Ascending aorta (tissue), 2 donors: ENCODE data around the gene SLC2A4RG. TPM values are rescaled to one million over a fixed set of nuclear protein-coding genes. Genes with fewer than 3 reads are reported as not detected.

ENCODE experiments used
- DNase-seq, 2 donors: peaks; one replicate each; pipeline ENCODE4 v3.0.0-alpha.2; 2019; ENCODE audit warnings: low spot score in 2 of 2
- H3K27ac ChIP-seq, 2 donors: fragments of 200-600 bp; sonication (generic); one replicate each; pipeline ENCODE4 v1.5.1; 2016 to 2017; ENCODE audit warnings: mild to moderate bottlenecking in 1 of 2
- H3K27me3 ChIP-seq: fragments of 200-600 bp; sonication (generic); one replicate; pipeline ENCODE4 v1.5.1; 2017
- H3K36me3 ChIP-seq, 2 donors: fragments of 200-600 bp; sonication (generic); one replicate each; pipeline ENCODE4 v1.5.1; 2016
- H3K4me1 ChIP-seq, 2 donors: fragments of 200-600 bp; sonication (generic); one replicate each; pipeline ENCODE4 v1.5.1; 2016 to 2017; ENCODE audit warnings: mild to moderate bottlenecking in 1 of 2
- H3K4me3 ChIP-seq, 2 donors: fragments of 200-600 bp; sonication (generic); one replicate each; pipeline ENCODE4 v1.5.1; 2016 to 2017; ENCODE audit warnings: mild to moderate bottlenecking in 1 of 2
- H3K9me3 ChIP-seq, 2 donors: fragments of 200-600 bp; sonication (generic); one replicate each; pipeline ENCODE4 v1.5.1; 2016
- CTCF ChIP-seq, 3 experiments: fragments of 200-600 bp in 2 of 3; fragments of 450-650 bp in 1 of 3; sonication (generic) in 2 of 3; IDR thresholded peaks; one replicate each; pipeline ENCODE4 v1.5.1; 2016 to 2019; ENCODE audit warnings: antibody characterized with exemption in 3 of 3, mild to moderate bottlenecking in 1 of 3, moderate library complexity in 1 of 3
- intact Hi-C: fragments of 100-400 bp; cut with DNase I; formaldehyde crosslinking; loops from one replicate; pipeline ENCODE4 v1.15.1; 2023
- total RNA-seq: library from RNA; depleted of rRNA; stranded (reverse); fragments of >200 nt; gene quantifications from one replicate; pipeline ENCODE4 v1.1.0, GENCODE V29; 2016

Gene SLC2A4RG
- total RNA-seq, 1 donor from 2014 or later = 114 TPM

GRCh38 chr20:63733579-63734081 is 5.9 kb upstream of the SLC2A4RG start:
- Histone ChIP-seq H3K27me3 (no peaks in the 10 kb centered on the region), H3K9me3 (no peaks in the 10 kb centered on the region), H3K27ac (no peak overlapping the region), H3K4me1 (peaks cover 4 to 5% of the 10 kb centered on the region in 2 donors), H3K4me3 (no peak overlapping the region), H3K36me3 (peaks cover 32% of the 10 kb centered on the region in 2 donors)
- intact Hi-C loops = no loop called here
- no peak for DNase-seq
- TF ChIP-seq CTCF (IDR thresholded peaks at IDR 0.05) = no peak

GRCh38 chr20:63734111-63734945 is 5.2 kb upstream of the SLC2A4RG start:
- Histone ChIP-seq H3K4me1 (peaks cover 9 to 10% of the 10 kb centered on the region in 2 donors), H3K27ac (no peak overlapping the region), H3K9me3 (no peaks in the 10 kb centered on the region), H3K27me3 (no peaks in the 10 kb centered on the region), H3K36me3 (peaks cover 32% of the 10 kb centered on the region in 2 donors), H3K4me3 (no peak overlapping the region)
- no peak for DNase-seq
- intact Hi-C loops = no loop called here
- TF ChIP-seq CTCF (IDR thresholded peaks at IDR 0.05) = no peak

GRCh38 chr20:63734946-63735858 is 4.4 kb upstream of the SLC2A4RG start:
- no peak for TF ChIP-seq CTCF (IDR thresholded peaks at IDR 0.05)
- Histone ChIP-seq H3K27ac (no peak overlapping the region), H3K4me1 (peaks cover 9 to 10% of the 10 kb centered on the region in 2 donors), H3K9me3 (no peaks in the 10 kb centered on the region), H3K27me3 (no peaks in the 10 kb centered on the region), H3K36me3 (peaks cover 30 to 32% of the 10 kb centered on the region in 2 donors), H3K4me3 (no peak overlapping the region)
- intact Hi-C loops = loop anchor here (5.0 kb wide), 2 partner anchors 78 to 108 kb away; partner anchors contain the start of genes GMEB2 and RTEL1
- no peak for DNase-seq

GRCh38 chr20:63735859-63736718 is 3.5 kb upstream of the SLC2A4RG start, which contains the start of gene LIME1:
Gene LIME1 (plus strand): TSS chr20:63736664. CDS start chr20:63737550, 886 bp downstream.
- intact Hi-C loops = loop anchor here (5.0 kb wide), 2 partner anchors 79 to 109 kb away; partner anchors contain the start of genes GMEB2 and RTEL1
- DNase-seq = peak in 1 of 2 donors; percentile 61
- H3K4me1 ChIP-seq = peaks cover 11 to 13% of the 10 kb centered on the region in 2 donors
- H3K27me3 ChIP-seq = no peaks in the 10 kb centered on the region
- TF ChIP-seq CTCF (IDR thresholded peaks at IDR 0.05) = no peak
- peak within 1 kb of the TSS in 1 of 2 donors; percentile 93 for H3K4me3 ChIP-seq
- no peaks in the 10 kb centered on the region for H3K9me3 ChIP-seq
- H3K27ac ChIP-seq = no peak within 1 kb of the TSS
- peaks cover 28 to 32% of the 10 kb centered on the region in 2 donors for H3K36me3 ChIP-seq
